H1 (cell line): ENCODE results near the gene ACTL10. TPM values are rescaled to one million over a fixed set of nuclear protein-coding genes. Genes with fewer than 3 reads are reported as not detected.

Experiments used
- CTCF ChIA-PET: fragments of 300-600 bp; sonication (Branson Sonifier 250); formaldehyde crosslinking; loops from one replicate; lab custom pipeline; 2021; ENCODE audit not compliant: partially characterized antibody; lab: Charles Lee
- POLR2A ChIA-PET: fragments of 300-600 bp; sonication (Branson Sonifier 250); formaldehyde crosslinking; loops from one replicate; lab custom pipeline; 2021; ENCODE audit warnings: inconsistent platforms; ENCODE audit not compliant: partially characterized antibody; lab: Charles Lee
- DNase-seq, 2 experiments: peaks; one replicate each; pipeline versions ENCODE4 v3.0.0 to v3.0.0-alpha.2; 2010 to 2022; ENCODE audit warnings: low spot score in 2 of 2, low read depth in 1 of 2, mixed read lengths in 1 of 2
- FAIRE-seq: peaks from 2 replicates; lab custom pipeline; 2011; peaks lifted over from hg19 to GRCh38; lab: Jason Lieb, UNC
- H2AFZ ChIP-seq: 2 replicates; pipeline ENCODE4 v1.8.1; 2012; ENCODE audit warnings: low read length, inconsistent platforms
- H2AK5ac ChIP-seq: 2 replicates; pipeline ENCODE4 v1.6.1; 2013; ENCODE audit warnings: low read depth, low read length
- H2BK120ac ChIP-seq: replicated peaks from 2 replicates; pipeline ENCODE3; 2013; ENCODE audit warnings: low read depth, low read length, inconsistent platforms
- H2BK12ac ChIP-seq: 2 replicates; pipeline ENCODE4 v1.6.1; 2013; ENCODE audit warnings: low read depth, low read length
- H2BK15ac ChIP-seq: 2 replicates; pipeline ENCODE4 v1.6.1; 2013; ENCODE audit warnings: low read length
- H2BK20ac ChIP-seq: 2 replicates; pipeline ENCODE4 v1.6.1; 2013; ENCODE audit warnings: low read length
- H2BK5ac ChIP-seq: 2 replicates; pipeline ENCODE4 v1.6.1; 2013; ENCODE audit warnings: low read depth, low read length
- H3K14ac ChIP-seq: 2 replicates; pipeline ENCODE4 v1.6.1; 2013; ENCODE audit warnings: inconsistent platforms; ENCODE audit not compliant: insufficient read length
- H3K18ac ChIP-seq: 2 replicates; pipeline ENCODE4 v1.6.1; 2013; ENCODE audit warnings: low read length; ENCODE audit errors: extremely low read depth
- H3K23ac ChIP-seq: 2 replicates; pipeline ENCODE4 v1.6.1; 2013; ENCODE audit warnings: inconsistent platforms; ENCODE audit not compliant: insufficient read length
- H3K23me2 ChIP-seq: 2 replicates; pipeline ENCODE4 v1.6.1; 2013; ENCODE audit warnings: low read depth, low read length
- H3K27ac ChIP-seq: 2 replicates; pipeline ENCODE4 v1.6.1; 2011; ENCODE audit warnings: low read depth, low read length, inconsistent platforms
- H3K27me3 ChIP-seq, 4 experiments: replicated peaks in 1 of 4; 1 replicate in 1 of 4; 2 replicates in 3 of 4; pipeline versions ENCODE4 v1.6.1 to v1.8.1; 2011 to 2013; ENCODE audit warnings: low read length in 3 of 4, mild to moderate bottlenecking in 3 of 4, inconsistent platforms in 2 of 4, mixed read lengths in 2 of 4, moderate library complexity in 1 of 4; ENCODE audit not compliant: control insufficient read depth in 3 of 4, insufficient read depth in 3 of 4; ENCODE audit errors: extremely low read depth in 1 of 4
- H3K36me3 ChIP-seq, 4 experiments: 2 replicates each; pipeline versions ENCODE4 v1.6.1 to v1.8.1; 2011 to 2013; ENCODE audit warnings: mild to moderate bottlenecking in 4 of 4, low read length in 3 of 4, moderate library complexity in 2 of 4, control low read depth in 1 of 4, inconsistent platforms in 1 of 4; ENCODE audit not compliant: insufficient read depth in 4 of 4, control insufficient read depth in 2 of 4
- H3K4ac ChIP-seq: replicated peaks from 2 replicates; pipeline ENCODE3; 2013; ENCODE audit warnings: low read length, low read depth, mixed read lengths, inconsistent platforms; ENCODE audit not compliant: insufficient read length
- H3K4me1 ChIP-seq, 4 experiments: replicated peaks in 1 of 4; 1 replicate in 1 of 4; 2 replicates in 3 of 4; pipeline versions ENCODE4 v1.6.1 to v1.8.1; 2011 to 2013; ENCODE audit warnings: low read length in 3 of 4, inconsistent platforms in 2 of 4, mixed read lengths in 1 of 4; ENCODE audit not compliant: insufficient read depth in 4 of 4, control insufficient read depth in 3 of 4
- H3K4me2 ChIP-seq, 2 experiments: 2 replicates each; pipeline versions ENCODE4 v1.6.1 to v1.8.1; 2011 to 2013; ENCODE audit warnings: low read depth in 2 of 2, low read length in 2 of 2, control low read depth in 1 of 2, inconsistent platforms in 1 of 2, mild to moderate bottlenecking in 1 of 2; ENCODE audit not compliant: insufficient read depth in 1 of 2
- H3K4me3 ChIP-seq, 4 experiments: fragments of 200-600, 300-600 bp in 1 of 4; sonication (generic), shearing (Covaris generic), sonication (Bioruptor Twin) in 1 of 4; 2 replicates each; pipeline versions ENCODE4 v1.5.1 to v1.8.1; 2011 to 2016; ENCODE audit warnings: low read length in 4 of 4, low read depth in 3 of 4, control low read depth in 2 of 4, inconsistent platforms in 2 of 4, mild to moderate bottlenecking in 2 of 4, mixed read lengths in 1 of 4, moderate library complexity in 1 of 4; ENCODE audit not compliant: insufficient read depth in 2 of 4; ENCODE audit errors: extremely low read depth in 1 of 4
- H3K56ac ChIP-seq: replicated peaks from 2 replicates; pipeline ENCODE3; 2013; ENCODE audit warnings: low read depth, mild to moderate bottlenecking, mixed read lengths, low read length, inconsistent platforms; ENCODE audit not compliant: insufficient read length
- H3K79me1 ChIP-seq: 2 replicates; pipeline ENCODE4 v1.6.1; 2013; ENCODE audit warnings: low read depth, low read length, control low read depth
- H3K79me2 ChIP-seq, 2 experiments: 2 replicates each; pipeline versions ENCODE4 v1.6.1 to v1.8.1; 2012 to 2013; ENCODE audit warnings: low read length in 2 of 2, mild to moderate bottlenecking in 2 of 2, inconsistent platforms in 1 of 2; ENCODE audit not compliant: insufficient read depth in 2 of 2, control insufficient read depth in 1 of 2
- H3K9ac ChIP-seq, 4 experiments: replicated peaks in 1 of 4; 1 replicate in 1 of 4; 2 replicates in 3 of 4; pipeline versions ENCODE4 v1.6.1 to v1.8.1; 2011 to 2013; ENCODE audit warnings: low read depth in 3 of 4, low read length in 3 of 4, control low read depth in 2 of 4, mild to moderate bottlenecking in 2 of 4, moderate library complexity in 2 of 4, inconsistent platforms in 1 of 4; ENCODE audit errors: extremely low read depth in 1 of 4
- H3K9me3 ChIP-seq, 2 experiments: 2 replicates each; pipeline versions ENCODE4 v1.6.1 to v1.8.1; 2012 to 2013; ENCODE audit warnings: mild to moderate bottlenecking in 2 of 2, moderate library complexity in 2 of 2, control low read depth in 1 of 2, inconsistent platforms in 1 of 2, low read depth in 1 of 2, low read length in 1 of 2, mixed read lengths in 1 of 2; ENCODE audit not compliant: insufficient read depth in 2 of 2
- H4K20me1 ChIP-seq, 2 experiments: replicated peaks in 1 of 2; 2 replicates each; pipeline versions ENCODE3 to v1.8.1; 2011 to 2013; ENCODE audit warnings: inconsistent platforms in 2 of 2, low read length in 2 of 2, mild to moderate bottlenecking in 1 of 2; ENCODE audit not compliant: insufficient read depth in 2 of 2, control insufficient read depth in 1 of 2
- H4K5ac ChIP-seq: 2 replicates; pipeline ENCODE4 v1.6.1; 2013; ENCODE audit warnings: low read length, low read depth, mixed read lengths, inconsistent platforms; ENCODE audit not compliant: insufficient read length
- H4K8ac ChIP-seq: 2 replicates; pipeline ENCODE4 v1.8.0; 2013; ENCODE audit warnings: mild to moderate bottlenecking, moderate library complexity, low read length, inconsistent platforms; ENCODE audit not compliant: insufficient read depth; ENCODE audit errors: extremely low read depth
- H4K91ac ChIP-seq: replicated peaks from 2 replicates; pipeline ENCODE3; 2013; ENCODE audit warnings: low read length, mixed read lengths, inconsistent platforms; ENCODE audit not compliant: insufficient read length
- TCF12 ChIP-seq: IDR thresholded peaks from 2 replicates; pipeline ENCODE4 v1.6.1; 2011; ENCODE audit warnings: low read depth, mild to moderate bottlenecking, low read length
- ZNF274 ChIP-seq: IDR thresholded peaks from 2 replicates; pipeline ENCODE4 v1.7.0; 2012; ENCODE audit warnings: low read length, borderline replicate concordance; ENCODE audit errors: extremely low read depth
- WGBS, 2 experiments: shearing (Covaris generic) in 1 of 2; methylation state at CpG; one replicate each; pipeline versions ENCODE4 v1.1.6 to v1.1.7; 2013 to 2015; ENCODE audit warnings: low lambda C conversion rate in 2 of 2, mixed read lengths in 2 of 2, inconsistent platforms in 1 of 2, low coverage in 1 of 2, missing lambda C conversion rate in 1 of 2; ENCODE audit not compliant: insufficient replicate concordance in 2 of 2, insufficient coverage in 1 of 2, insufficient read length in 1 of 2; ENCODE audit errors: extremely low coverage in 1 of 2, missing lambda C conversion rate in 1 of 2; 5-methylcytosine and 5-hydroxymethylcytosine counted together
- polyA plus RNA-seq, 7 experiments: library from polyadenylated mRNA; depleted of rRNA in 3 of 7; stranded (reverse) in 5 of 7; unstranded in 2 of 7; fragments of >200 nt in 5 of 7; fragments of 200-250 nt in 2 of 7; gene quantifications; 1 replicate in 5 of 7; 2 replicates in 1 of 7; 4 replicates in 1 of 7; pipeline versions ENCODE4 v1.2.1 to v1.2.3, GENCODE V29; 2011 to 2013; ENCODE audit warnings: missing spikeins in 2 of 7, mixed read lengths in 2 of 7
- total RNA-seq: library from RNA; stranded (reverse); fragmentation: NEBNext Ultra II Directional; extraction: Animal tissue kit (Norgen Biotek cat#: 25700); gene quantifications from 2 replicates; pipeline ENCODE4 v1.2.1, GENCODE V29; 2021

The ACTL10 gene
- total and polyA plus RNA-seq, 2 of the 8 experiments (the other 6 are each of a cell fraction or from before 2014, with no cell fraction given), result 0.26 TPM; not detected in 1

DNA sequence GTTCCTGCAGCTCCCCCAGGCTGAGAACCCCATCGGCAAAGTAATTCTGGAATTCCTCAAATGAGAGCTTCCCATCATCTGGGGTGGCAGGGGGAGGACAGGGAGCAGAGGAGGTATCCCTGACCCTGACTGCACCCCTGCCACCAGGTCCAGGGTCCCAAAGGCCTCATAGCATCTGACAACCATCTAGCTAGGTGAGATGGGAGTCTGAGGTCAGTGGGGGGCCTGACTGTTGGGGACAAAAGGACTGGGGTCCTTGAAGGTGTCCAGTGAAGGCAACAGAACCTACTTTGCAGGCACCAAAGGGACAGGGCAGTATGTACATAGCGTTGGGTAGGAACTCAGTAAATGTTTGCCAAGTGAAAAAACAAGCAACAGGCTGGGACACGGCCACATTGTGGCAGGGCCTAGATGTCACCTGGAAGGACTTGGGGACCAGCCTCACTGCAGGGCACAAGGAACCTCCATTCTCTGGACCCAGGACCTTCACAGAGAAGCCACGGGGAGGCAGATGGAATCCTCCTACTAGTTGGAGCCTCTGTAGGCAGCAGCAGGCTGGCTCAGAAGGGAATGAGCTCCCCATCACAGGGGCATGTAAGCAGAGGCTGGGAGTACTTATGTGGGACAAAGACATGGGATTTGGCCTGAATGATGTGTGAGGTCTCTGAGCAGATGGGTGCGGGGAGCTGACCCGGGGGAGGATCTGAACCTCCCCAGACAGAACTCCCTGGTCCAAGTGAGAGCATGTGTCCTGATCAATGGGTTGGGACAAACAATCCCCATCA is 4.2 kb downstream of the ACTL10 start:
- peaks cover 0 to 7% (median 3%) of the 10 kb centered on the region in 4 experiments; a peak in 3 of 7 replicates for H3K27me3 ChIP-seq
- H2BK5ac ChIP-seq, result no peak overlapping the region
- H2BK12ac ChIP-seq, result no peak overlapping the region
- peaks cover 0 to 21% of the 10 kb centered on the region in 2 experiments for H4K20me1 ChIP-seq
- H3K79me2 ChIP-seq, result no peaks in the 10 kb centered on the region
- H4K5ac ChIP-seq, result no peak overlapping the region
- no peak overlapping the region for H2BK120ac ChIP-seq
- H3K4me1 ChIP-seq, result peaks cover 0 to 32% (median 15%) of the 10 kb centered on the region in 4 experiments; a peak in 5 of 7 replicates
- H3K18ac ChIP-seq, result no peak overlapping the region
- H2BK15ac ChIP-seq, result no peak overlapping the region
- H4K91ac ChIP-seq, result no peak overlapping the region
- DNase-seq (no peak), FAIRE-seq (no peak)
- no peak overlapping the region for H2AK5ac ChIP-seq
- H3K9me3 ChIP-seq, result peaks cover 0 to 5% of the 10 kb centered on the region in 2 experiments; a peak in 1 of 4 replicates
- no peak overlapping the region for H3K23ac ChIP-seq
- ChIA-PET CTCF (interaction anchor here (0.7 to 1.6 kb wide), 5 partner anchors 8 to 270 kb away, joined by 3 to 5 read pairs (median 3); partner anchors contain the start of gene CDK5RAP1), POLR2A (interaction anchor here (0.5 to 17.9 kb wide), 4 partner anchors 8 to 37 kb away, joined by 3 to 245 read pairs (median 4); partner anchors contain the start of genes C20orf144 and NECAB3)
- H4K8ac ChIP-seq, result no peak overlapping the region; the same call in 1 of the 2 replicates
- H2AFZ ChIP-seq, result no peak overlapping the region
- peaks cover 2 to 10% (median 6%) of the 10 kb centered on the region in 4 experiments; a peak in 5 of 8 replicates for H3K36me3 ChIP-seq
- H3K9ac ChIP-seq, result no peak overlapping the region
- H3K79me1 ChIP-seq, result no peaks in the 10 kb centered on the region; the same call in 1 of the 2 replicates
- no peak overlapping the region for H3K4ac ChIP-seq
- no peak overlapping the region for H3K4me2 ChIP-seq
- 89% methylated on average over 6 of the region's 6 CpGs; no CpG with 5 or more reads in 1 of the 2 experiments for WGBS, 2 experiments
- no peak overlapping the region for H3K56ac ChIP-seq
- H3K14ac ChIP-seq, result no peak overlapping the region
- no peak overlapping the region for H3K27ac ChIP-seq
- no peak overlapping the region for H2BK20ac ChIP-seq
- H3K23me2 ChIP-seq, result peaks cover 28% of the 10 kb centered on the region
- TF ChIP-seq TCF12 (no peak), ZNF274 (no peak)
- no peak overlapping the region for H3K4me3 ChIP-seq
